NB4 (cell line): Measurements from ENCODE around the gene DNAJC5G.

Experiments used
- DNase-seq: peaks from one replicate; pipeline ENCODE4 v3.0.0; 2010; ENCODE audit warnings: low read depth
- H3K4me3 ChIP-seq: one replicate; pipeline ENCODE4 v1.5.1; 2011; ENCODE audit warnings: mild to moderate bottlenecking, low read depth, low read length, moderate library complexity
- CTCF ChIP-seq: IDR thresholded peaks from one replicate; pipeline ENCODE4 v1.5.1; 2012; ENCODE audit warnings: low read depth, low read length
- MAX ChIP-seq: IDR thresholded peaks from 2 replicates; pipeline ENCODE4 v1.6.1; 2011; ENCODE audit warnings: low read depth, low read length
- MYC ChIP-seq: IDR thresholded peaks from 2 replicates; pipeline ENCODE4 v1.6.1; 2011; ENCODE audit warnings: low read depth, low read length
- POLR2A ChIP-seq: IDR thresholded peaks from 2 replicates; pipeline ENCODE4 v1.6.1; 2011; ENCODE audit warnings: mild to moderate bottlenecking; ENCODE audit not compliant: insufficient read length; ENCODE audit errors: extremely low read depth

Gene DNAJC5G

GRCh38 chr2:27281442-27281841, 6.2 kb downstream of the DNAJC5G start:
- no peak overlapping the region for H3K4me3 ChIP-seq
- TF ChIP-seq POLR2A (no peak), CTCF (no peak), MAX (no peak), MYC (no peak)
- DNase-seq: no peak

- H3K4me3 ChIP-seq: no peak within 1 kb of the TSS
- TF ChIP-seq CTCF: no peak
- no peak for TF ChIP-seq POLR2A
- TF ChIP-seq MAX: no peak
- no peak for TF ChIP-seq MYC
- no peak for DNase-seq
Observed at GRCh38 chr2:27281855-27282559, 6.8 kb downstream of the DNAJC5G start, which contains the start of gene TRIM54. Gene TRIM54, plus strand, starts transcription at chr2:27282429. Its CDS starts 303 bp downstream, at chr2:27282732.

- no peak for DNase-seq
- no peak overlapping the region for H3K4me3 ChIP-seq
- TF ChIP-seq MYC (no peak), MAX (no peak), POLR2A (no peak), CTCF (no peak)
Observed at GRCh38 chr2:27282892-27283291, 7.7 kb downstream of the DNAJC5G start.

- TF ChIP-seq POLR2A (no peak), MYC (no peak), MAX (no peak), CTCF (no peak)
- H3K4me3 ChIP-seq: no peak overlapping the region
- DNase-seq: no peak
Observed at GRCh38 chr2:27284996-27285395, 9.8 kb downstream of the DNAJC5G start.

GRCh38 chr2:27285481-27285880, 10.2 kb downstream of the DNAJC5G start:
- H3K4me3 ChIP-seq: no peak overlapping the region
- no peak for DNase-seq

More at GRCh38 chr2:27285481-27285880, 10.2 kb downstream of the DNAJC5G start:
- no peak for TF ChIP-seq POLR2A
- TF ChIP-seq CTCF: no peak
- no peak for TF ChIP-seq MYC
- no peak for TF ChIP-seq MAX
